NCI-H345 treated with DMSO at 0.1 percent for 48 hours (cell line): ENCODE results near the gene NKX2-1.
A peak's percentile ranks its signal among the peaks of the same experiment; 100 is the strongest.
"Not testable (repeated sequence)": the region's sequence is repeated elsewhere in the genome, so short reads cannot be mapped to it uniquely, and the experiment has no call there.

ENCODE experiments used
- DNase-seq: peaks from one replicate; lab custom pipeline; 2025; ENCODE audit not compliant: unreplicated experiment; lab: John Stamatoyannopoulos, UW

The NKX2-1 gene

GRCh38 chr14:36519431-36520321 is at the start of gene NKX2-1:
TSS of gene NKX2-1 (minus strand) at chr14:36520232. CDS start at chr14:36520129, 103 bp downstream.
- peak; percentile 81 for DNase-seq

GRCh38 chr14:36556811-36557433 is 36.9 kb upstream of the NKX2-1 start:
- DNase-seq: no peak

DNA sequence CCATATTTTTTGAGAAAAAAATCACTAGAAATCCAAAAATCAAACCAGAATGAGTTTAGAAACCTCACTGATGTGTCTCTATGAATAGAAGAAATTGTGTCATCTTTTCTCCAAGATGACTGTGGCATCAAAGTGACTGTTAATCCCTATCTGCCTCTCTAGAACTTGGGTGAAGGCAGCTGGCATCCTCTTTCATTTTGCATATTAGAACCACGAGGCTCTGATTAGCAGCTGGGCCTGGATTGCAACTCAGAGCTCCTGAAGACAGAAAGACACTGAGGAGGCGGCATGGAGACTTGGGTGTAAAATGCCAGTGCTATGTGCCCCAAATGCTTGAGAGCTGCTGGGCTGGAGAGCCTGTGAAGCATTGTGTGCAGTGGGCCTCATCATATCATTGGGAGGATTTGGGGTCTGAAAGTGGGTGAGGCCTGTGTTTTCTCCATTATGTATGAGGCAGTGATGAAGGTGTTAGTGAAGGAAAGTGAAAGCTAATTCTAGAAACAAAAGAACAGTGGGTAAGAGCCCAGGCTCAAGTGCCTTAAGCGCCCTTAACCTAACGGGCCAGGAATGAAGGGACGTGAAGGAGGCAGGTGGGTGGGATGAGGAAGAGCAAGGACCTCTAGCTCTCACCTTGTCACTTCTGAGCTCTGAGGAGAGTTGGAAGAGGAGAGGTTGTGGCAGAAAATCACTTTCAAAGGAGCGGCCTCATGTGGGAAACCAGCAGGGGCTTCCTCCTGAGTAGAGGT is 36.1 kb upstream of the NKX2-1 start:
- DNase-seq: no peak

GRCh38 chr14:36553656-36554260 is 33.7 kb upstream of the NKX2-1 start:
- peak; percentile 37 for DNase-seq

DNA sequence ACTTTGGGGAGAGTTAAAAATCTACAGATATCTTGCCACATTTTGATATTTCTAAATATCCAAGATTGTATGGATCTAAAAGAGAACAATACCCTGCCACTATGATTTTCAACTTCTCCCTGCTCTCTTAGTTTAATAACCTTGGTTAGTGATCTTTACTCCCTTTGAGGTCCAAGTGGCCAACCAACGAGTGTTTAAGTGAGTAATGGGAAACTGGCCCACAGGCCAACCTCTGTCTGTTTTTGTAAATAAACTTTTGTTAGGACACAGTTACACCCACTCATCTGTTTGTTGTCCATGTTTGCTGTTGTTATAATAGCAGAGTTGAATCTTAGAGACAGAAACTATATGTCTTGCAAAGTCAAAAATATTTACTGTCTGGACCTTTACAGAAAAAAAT is 30.9 kb upstream of the NKX2-1 start:
- DNase-seq: no peak

GRCh38 chr14:36544280-36544679 is 24.2 kb upstream of the NKX2-1 start:
- DNase-seq: not testable (repeated sequence)

GRCh38 chr14:36538051-36538450 is 18.0 kb upstream of the NKX2-1 start:
- no peak for DNase-seq

- DNase-seq: no peak
These were observed 9.0 kb upstream of the NKX2-1 start for GRCh38 chr14:36529062-36529461.

DNA sequence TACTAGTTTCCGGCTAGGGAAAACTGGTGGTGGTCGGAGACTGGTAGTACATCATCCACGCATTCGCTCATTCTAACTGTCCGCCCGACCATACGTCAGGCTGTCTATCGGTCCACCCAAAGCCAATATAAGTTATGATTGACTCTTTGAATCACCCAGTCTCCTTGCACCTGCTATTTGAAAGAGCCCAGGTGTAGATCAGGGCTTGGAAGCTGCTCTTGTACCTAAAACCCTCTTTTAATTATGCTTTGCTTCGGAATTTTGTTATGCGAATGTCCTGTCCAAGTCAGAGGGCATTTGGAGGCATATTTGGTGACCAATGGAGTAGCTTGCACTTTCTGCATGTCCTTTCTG is 5.7 kb upstream of the NKX2-1 start:
- DNase-seq: no peak

- no peak for DNase-seq
These were observed 5.1 kb upstream of the NKX2-1 start for GRCh38 chr14:36524874-36525745.

DNA sequence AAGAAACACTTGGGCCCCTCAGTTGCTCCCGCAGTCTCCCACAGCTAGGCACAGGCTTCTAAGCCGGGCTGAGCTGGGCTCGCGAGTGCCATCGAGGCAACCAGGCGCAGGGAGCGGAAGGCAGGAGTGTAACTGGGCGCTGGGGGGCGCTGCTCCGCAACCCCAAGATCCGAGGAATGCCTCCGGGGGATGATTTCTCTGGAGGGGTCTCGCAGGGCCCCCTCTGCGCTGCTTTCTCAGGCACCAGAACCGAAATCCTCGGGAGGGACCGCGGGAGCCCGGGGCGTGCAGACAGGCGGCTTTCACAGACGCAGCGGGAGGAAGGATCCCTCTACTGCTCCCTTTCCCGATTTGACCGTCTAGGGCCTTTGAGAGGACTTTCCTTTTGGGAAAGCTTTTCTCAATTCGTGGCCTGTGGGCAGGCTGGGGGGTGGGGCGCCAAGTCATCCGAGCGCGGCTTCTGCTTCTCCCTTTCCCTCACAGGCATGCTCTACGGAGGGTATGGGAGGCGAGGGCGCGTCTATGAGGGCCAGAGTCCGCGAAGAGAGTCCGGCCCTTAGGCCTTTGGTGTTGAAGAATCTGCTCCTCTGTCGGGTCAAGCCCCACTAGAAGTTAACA is 4.3 kb upstream of the NKX2-1 start:
- DNase-seq: no peak

GRCh38 chr14:36522972-36523715 is 3.1 kb upstream of the NKX2-1 start:
- no peak for DNase-seq

GRCh38 chr14:36522347-36522971 is 2.4 kb upstream of the NKX2-1 start:
- DNase-seq: no peak

DNA sequence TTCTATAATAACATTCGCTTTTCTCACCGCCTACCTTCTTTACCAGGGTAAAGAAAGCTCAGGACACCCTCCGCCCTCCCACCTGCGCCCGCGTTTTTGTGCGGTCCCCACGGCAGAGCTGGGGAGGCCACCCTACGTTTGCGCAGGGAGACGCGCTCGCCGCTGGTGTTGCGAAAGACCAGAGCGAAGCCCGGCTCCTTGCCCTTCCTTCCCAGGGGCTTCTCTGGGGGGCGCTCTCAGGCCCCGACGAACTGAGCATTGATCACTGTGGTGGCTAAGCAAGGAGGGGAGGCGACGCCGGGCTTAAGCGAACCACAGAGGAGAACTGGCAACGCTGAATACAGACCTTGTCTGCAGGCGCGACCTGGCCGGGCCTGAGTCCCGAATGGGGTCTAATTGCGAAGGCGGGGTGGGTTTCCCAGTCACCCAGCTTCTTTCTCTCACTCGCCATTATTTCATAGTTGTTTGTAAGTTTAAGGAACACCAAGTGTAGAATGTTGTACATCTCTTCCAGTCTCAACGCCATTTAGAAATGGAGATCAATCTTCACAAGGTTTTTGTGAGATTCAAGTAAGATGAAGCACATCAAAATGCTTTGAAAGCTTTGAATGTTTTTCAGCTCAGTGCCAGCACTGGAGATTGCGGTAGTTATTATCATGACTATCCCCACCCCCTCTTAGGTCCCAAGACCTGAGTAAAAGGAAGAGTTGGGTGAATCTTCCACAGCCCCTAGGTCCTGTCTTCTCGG is 1.7 kb upstream of the NKX2-1 start:
- no peak for DNase-seq

- peak; percentile 55 for DNase-seq
These were observed 831 bp upstream of the NKX2-1 start for GRCh38 chr14:36520601-36521525.

DNA sequence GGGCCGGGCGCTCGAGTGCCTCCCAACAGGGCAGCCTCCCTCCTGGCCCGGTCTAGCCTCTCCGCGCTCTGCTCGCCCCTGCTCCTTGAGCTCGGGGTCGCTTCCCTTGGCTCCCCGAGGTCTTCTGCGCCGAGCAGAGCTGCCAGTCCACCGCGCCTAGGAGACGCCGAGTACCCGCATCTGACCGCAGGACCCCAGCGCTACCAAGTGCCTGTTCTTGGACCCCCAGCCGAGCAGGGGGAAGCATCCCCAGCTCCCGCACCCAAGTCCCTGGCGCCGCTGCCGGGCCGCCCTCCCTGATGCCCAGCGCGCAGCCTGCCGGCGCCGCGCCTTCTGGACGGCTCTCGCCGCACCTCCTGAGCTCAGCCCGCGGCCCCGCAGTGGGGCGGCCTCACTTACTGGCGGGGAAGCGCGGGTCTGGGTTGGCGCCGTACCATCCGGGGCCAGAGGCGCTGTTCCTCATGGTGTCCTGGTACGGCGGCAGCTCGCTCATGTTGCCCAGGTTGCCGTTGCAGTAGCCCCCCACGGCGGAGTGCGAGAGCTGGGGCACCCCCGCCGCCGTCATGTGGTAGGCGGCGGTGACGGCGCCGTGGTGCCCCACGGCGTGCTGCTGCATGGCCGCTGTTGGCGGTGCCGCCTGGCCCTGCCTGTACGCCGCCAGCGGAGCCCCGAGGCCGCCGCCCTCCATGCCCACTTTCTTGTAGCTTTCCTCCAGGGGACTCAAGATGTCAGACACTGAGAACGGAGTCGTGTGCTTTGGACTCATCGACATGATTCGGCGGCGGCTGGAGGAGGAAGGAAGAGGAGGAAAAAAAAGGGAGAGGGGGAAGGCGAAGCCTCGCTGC is 1.2 kb downstream of the NKX2-1 start:
- peak; percentile 61 for DNase-seq
